K562 (cell line): ENCODE data around the gene PSMB2. TPM values are rescaled to one million over a fixed set of nuclear protein-coding genes. Genes with fewer than 3 reads are reported as not detected.

Experiments
- polyA plus RNA-seq, 8 experiments: library from polyadenylated mRNA; depleted of rRNA in 4 of 8; stranded (reverse) in 5 of 8; unstranded in 3 of 8; fragments of >200 nt; fragmentation: Nextera tagmentation in 2 of 8; fragmentation: Illumina TruSeq in 1 of 8; extraction: Ambion mirVana in 2 of 8; extraction: Trizol in 1 of 8; gene quantifications; 2 replicates each; pipeline versions ENCODE4 v1.2.1 to v1.2.3, GENCODE V29; 2011 to 2014; ENCODE audit warnings: inconsistent platforms in 1 of 8, missing spikeins in 1 of 8
- total RNA-seq, 7 experiments: library from RNA; depleted of rRNA in 6 of 7; stranded (reverse); fragments of >200 nt in 6 of 7; fragmentation: Illumina TruSeq in 2 of 7; extraction: Trizol in 2 of 7; gene quantifications; 2 replicates each; pipeline versions ENCODE4 v1.2.1 to v1.2.3, GENCODE V29; 2011 to 2021; ENCODE audit warnings: low replicate concordance in 1 of 7

The PSMB2 gene
- total and polyA plus RNA-seq, 9 of the 15 experiments (the other 6 are each of a cell fraction or from before 2014, with no cell fraction given): 71.7 to 543 (median 165) TPM

Other genes starting within 250 kb of the PSMB2 start
- 22.7 and 26.9 TPM in 2 replicates for gene KIAA0319L, start 84.1 kb downstream of the PSMB2 start, total RNA-seq (2014; rRNA removed)
- 29.3 and 30.2 TPM in 2 replicates for gene KIAA0319L, start 84.1 kb downstream of the PSMB2 start, total RNA-seq (2014; rRNA removed; fragmentation: Illumina TruSeq; extraction: Trizol)
- 25.0 and 27.4 TPM in 2 replicates for gene KIAA0319L, start 84.1 kb downstream of the PSMB2 start, total RNA-seq (2015; rRNA removed; fragmentation: Illumina TruSeq; extraction: Trizol)
- gene KIAA0319L, start 84.1 kb downstream of the PSMB2 start, total RNA-seq (2021): 32.7 and 33.2 TPM in 2 replicates
- gene KIAA0319L, start 84.1 kb downstream of the PSMB2 start, polyA plus RNA-seq (2011; rRNA removed): 51.7 and 66.5 TPM in 2 replicates
- 32.2 and 40.1 TPM in 2 replicates for gene KIAA0319L, start 84.1 kb downstream of the PSMB2 start, polyA plus RNA-seq (2014; fragmentation: Illumina TruSeq; extraction: Trizol)
- gene KIAA0319L, start 84.1 kb downstream of the PSMB2 start, polyA plus RNA-seq (2014; fragmentation: Nextera tagmentation; extraction: Ambion mirVana): 1 to 10 TPM; 2.4 to 5.9 TPM
- 23.4 and 28.5 TPM in 2 replicates for gene KIAA0319L, start 84.1 kb downstream of the PSMB2 start, polyA plus RNA-seq (2014; rRNA removed)
- 16.4 and 20.4 TPM in 2 replicates for gene NCDN, start 83.7 kb downstream of the PSMB2 start, total RNA-seq (2014; rRNA removed)
- gene NCDN, start 83.7 kb downstream of the PSMB2 start, total RNA-seq (2014; rRNA removed; fragmentation: Illumina TruSeq; extraction: Trizol): 4.5 and 5.4 TPM in 2 replicates
- 10.7 and 13.3 TPM in 2 replicates for gene NCDN, start 83.7 kb downstream of the PSMB2 start, total RNA-seq (2015; rRNA removed; fragmentation: Illumina TruSeq; extraction: Trizol)
- gene NCDN, start 83.7 kb downstream of the PSMB2 start, total RNA-seq (2021): 33.5 and 35.1 TPM in 2 replicates
- 8.1 and 14.6 TPM in 2 replicates for gene NCDN, start 83.7 kb downstream of the PSMB2 start, polyA plus RNA-seq (2011; rRNA removed)
- gene NCDN, start 83.7 kb downstream of the PSMB2 start, polyA plus RNA-seq (2014; fragmentation: Illumina TruSeq; extraction: Trizol): 16.0 and 26.9 TPM in 2 replicates
- 1 to 10 TPM; 1.9 to 2.6 TPM for gene NCDN, start 83.7 kb downstream of the PSMB2 start, polyA plus RNA-seq (2014; fragmentation: Nextera tagmentation; extraction: Ambion mirVana)
- 20.0 and 24.8 TPM in 2 replicates for gene NCDN, start 83.7 kb downstream of the PSMB2 start, polyA plus RNA-seq (2014; rRNA removed)
- not detected in 2 replicates for gene TFAP2E, start 68.2 kb downstream of the PSMB2 start, total RNA-seq (2014; rRNA removed)
- not detected in 2 replicates for gene TFAP2E, start 68.2 kb downstream of the PSMB2 start, total RNA-seq (2014; rRNA removed; fragmentation: Illumina TruSeq; extraction: Trizol)
- 0.11 TPM in 1 of 2 replicates, not detected in the other for gene TFAP2E, start 68.2 kb downstream of the PSMB2 start, total RNA-seq (2015; rRNA removed; fragmentation: Illumina TruSeq; extraction: Trizol)
- gene TFAP2E, start 68.2 kb downstream of the PSMB2 start, total RNA-seq (2021): not detected in 2 replicates
- 0.07 and 0.11 TPM in 2 replicates for gene TFAP2E, start 68.2 kb downstream of the PSMB2 start, polyA plus RNA-seq (2011; rRNA removed)
- not detected in 2 replicates for gene TFAP2E, start 68.2 kb downstream of the PSMB2 start, polyA plus RNA-seq (2014; fragmentation: Illumina TruSeq; extraction: Trizol)
- gene TFAP2E, start 68.2 kb downstream of the PSMB2 start, polyA plus RNA-seq (2014; fragmentation: Nextera tagmentation; extraction: Ambion mirVana): under 1 TPM; 0.03 to 0.06 TPM
- gene TFAP2E, start 68.2 kb downstream of the PSMB2 start, polyA plus RNA-seq (2014; rRNA removed): 0.04 and 0.07 TPM in 2 replicates
- 15.4 and 16.0 TPM in 2 replicates for gene C1orf216, start 77.4 kb upstream of the PSMB2 start, total RNA-seq (2014; rRNA removed)
- 15.0 and 16.4 TPM in 2 replicates for gene C1orf216, start 77.4 kb upstream of the PSMB2 start, total RNA-seq (2014; rRNA removed; fragmentation: Illumina TruSeq; extraction: Trizol)
- gene C1orf216, start 77.4 kb upstream of the PSMB2 start, total RNA-seq (2015; rRNA removed; fragmentation: Illumina TruSeq; extraction: Trizol): 12.8 and 13.1 TPM in 2 replicates
- gene C1orf216, start 77.4 kb upstream of the PSMB2 start, total RNA-seq (2021): 15.1 and 19.0 TPM in 2 replicates
- gene C1orf216, start 77.4 kb upstream of the PSMB2 start, polyA plus RNA-seq (2011; rRNA removed): 20.8 and 25.1 TPM in 2 replicates
- gene C1orf216, start 77.4 kb upstream of the PSMB2 start, polyA plus RNA-seq (2014; fragmentation: Illumina TruSeq; extraction: Trizol): 12.4 and 15.7 TPM in 2 replicates
- gene C1orf216, start 77.4 kb upstream of the PSMB2 start, polyA plus RNA-seq (2014; fragmentation: Nextera tagmentation; extraction: Ambion mirVana): 1 to 10 TPM; 3.4 to 4.7 TPM
- 20.3 and 20.5 TPM in 2 replicates for gene C1orf216, start 77.4 kb upstream of the PSMB2 start, polyA plus RNA-seq (2014; rRNA removed)
- gene CLSPN, start 128.5 kb upstream of the PSMB2 start, total RNA-seq (2014; rRNA removed): 42.7 and 48.9 TPM in 2 replicates
- 81.8 and 86.4 TPM in 2 replicates for gene CLSPN, start 128.5 kb upstream of the PSMB2 start, total RNA-seq (2014; rRNA removed; fragmentation: Illumina TruSeq; extraction: Trizol)
- gene CLSPN, start 128.5 kb upstream of the PSMB2 start, total RNA-seq (2015; rRNA removed; fragmentation: Illumina TruSeq; extraction: Trizol): 88.4 and 98.5 TPM in 2 replicates
- 61.1 and 63.9 TPM in 2 replicates for gene CLSPN, start 128.5 kb upstream of the PSMB2 start, total RNA-seq (2021)
- 30.4 and 41.0 TPM in 2 replicates for gene CLSPN, start 128.5 kb upstream of the PSMB2 start, polyA plus RNA-seq (2011; rRNA removed)
- gene CLSPN, start 128.5 kb upstream of the PSMB2 start, polyA plus RNA-seq (2014; fragmentation: Illumina TruSeq; extraction: Trizol): 60.2 and 65.7 TPM in 2 replicates
- 10 to 100 TPM; 23.1 to 27.0 TPM for gene CLSPN, start 128.5 kb upstream of the PSMB2 start, polyA plus RNA-seq (2014; fragmentation: Nextera tagmentation; extraction: Ambion mirVana)
- 49.2 and 49.6 TPM in 2 replicates for gene CLSPN, start 128.5 kb upstream of the PSMB2 start, polyA plus RNA-seq (2014; rRNA removed)
- gene AGO4, start 166.5 kb upstream of the PSMB2 start, total RNA-seq (2014; rRNA removed): 4.5 and 6.8 TPM in 2 replicates
- 10.5 and 10.7 TPM in 2 replicates for gene AGO4, start 166.5 kb upstream of the PSMB2 start, total RNA-seq (2014; rRNA removed; fragmentation: Illumina TruSeq; extraction: Trizol)
- 6.1 and 6.4 TPM in 2 replicates for gene AGO4, start 166.5 kb upstream of the PSMB2 start, total RNA-seq (2015; rRNA removed; fragmentation: Illumina TruSeq; extraction: Trizol)
- gene AGO4, start 166.5 kb upstream of the PSMB2 start, total RNA-seq (2021): 6.8 and 8.5 TPM in 2 replicates
- gene AGO4, start 166.5 kb upstream of the PSMB2 start, polyA plus RNA-seq (2011; rRNA removed): 9.3 and 11.6 TPM in 2 replicates
- gene AGO4, start 166.5 kb upstream of the PSMB2 start, polyA plus RNA-seq (2014; fragmentation: Illumina TruSeq; extraction: Trizol): 8.8 and 13.4 TPM in 2 replicates
- gene AGO4, start 166.5 kb upstream of the PSMB2 start, polyA plus RNA-seq (2014; fragmentation: Nextera tagmentation; extraction: Ambion mirVana): 1 to 10 TPM; 1.3 to 2.2 TPM
- gene AGO4, start 166.5 kb upstream of the PSMB2 start, polyA plus RNA-seq (2014; rRNA removed): 6.5 and 8.1 TPM in 2 replicates
- gene AGO1, start 241.7 kb upstream of the PSMB2 start, total RNA-seq (2014; rRNA removed): 26.0 and 30.2 TPM in 2 replicates
- gene AGO1, start 241.7 kb upstream of the PSMB2 start, total RNA-seq (2014; rRNA removed; fragmentation: Illumina TruSeq; extraction: Trizol): 27.4 and 29.5 TPM in 2 replicates
- gene AGO1, start 241.7 kb upstream of the PSMB2 start, total RNA-seq (2015; rRNA removed; fragmentation: Illumina TruSeq; extraction: Trizol): 26.1 and 26.5 TPM in 2 replicates
- gene AGO1, start 241.7 kb upstream of the PSMB2 start, total RNA-seq (2021): 59.4 and 64.2 TPM in 2 replicates
- 21.2 and 25.7 TPM in 2 replicates for gene AGO1, start 241.7 kb upstream of the PSMB2 start, polyA plus RNA-seq (2011; rRNA removed)
- gene AGO1, start 241.7 kb upstream of the PSMB2 start, polyA plus RNA-seq (2014; fragmentation: Illumina TruSeq; extraction: Trizol): 25.7 and 27.1 TPM in 2 replicates
- gene AGO1, start 241.7 kb upstream of the PSMB2 start, polyA plus RNA-seq (2014; fragmentation: Nextera tagmentation; extraction: Ambion mirVana): 10 to 100 TPM in 1 of 2 experiments, 1 to 10 TPM in 1; 7.3 to 13.3 TPM
- gene AGO1, start 241.7 kb upstream of the PSMB2 start, polyA plus RNA-seq (2014; rRNA removed): 20.8 and 21.2 TPM in 2 replicates